Breast epithelium (tissue), 3 donors: ENCODE data around the gene BRSK1.

Experiments
- POLR2A ChIP-seq: fragments of 450-650 bp; IDR thresholded peaks from one replicate; pipeline ENCODE4 v1.6.1; 2016; ENCODE audit warnings: antibody characterized with exemption, mild to moderate bottlenecking, moderate library complexity
- TF ChIP-seq, protein P1 (sequence below), 3 donors: fragments of 450-650 bp; IDR thresholded peaks; one replicate each; pipeline ENCODE4 v1.5.1; 2016 to 2017; ENCODE audit warnings: antibody characterized with exemption in 3 of 3, mild to moderate bottlenecking in 3 of 3, moderate library complexity in 3 of 3

- TF ChIP-seq POLR2A: no peak
- TF ChIP-seq, protein P1, sequence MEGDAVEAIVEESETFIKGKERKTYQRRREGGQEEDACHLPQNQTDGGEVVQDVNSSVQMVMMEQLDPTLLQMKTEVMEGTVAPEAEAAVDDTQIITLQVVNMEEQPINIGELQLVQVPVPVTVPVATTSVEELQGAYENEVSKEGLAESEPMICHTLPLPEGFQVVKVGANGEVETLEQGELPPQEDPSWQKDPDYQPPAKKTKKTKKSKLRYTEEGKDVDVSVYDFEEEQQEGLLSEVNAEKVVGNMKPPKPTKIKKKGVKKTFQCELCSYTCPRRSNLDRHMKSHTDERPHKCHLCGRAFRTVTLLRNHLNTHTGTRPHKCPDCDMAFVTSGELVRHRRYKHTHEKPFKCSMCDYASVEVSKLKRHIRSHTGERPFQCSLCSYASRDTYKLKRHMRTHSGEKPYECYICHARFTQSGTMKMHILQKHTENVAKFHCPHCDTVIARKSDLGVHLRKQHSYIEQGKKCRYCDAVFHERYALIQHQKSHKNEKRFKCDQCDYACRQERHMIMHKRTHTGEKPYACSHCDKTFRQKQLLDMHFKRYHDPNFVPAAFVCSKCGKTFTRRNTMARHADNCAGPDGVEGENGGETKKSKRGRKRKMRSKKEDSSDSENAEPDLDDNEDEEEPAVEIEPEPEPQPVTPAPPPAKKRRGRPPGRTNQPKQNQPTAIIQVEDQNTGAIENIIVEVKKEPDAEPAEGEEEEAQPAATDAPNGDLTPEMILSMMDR (IDR thresholded peaks at IDR 0.05): no peak
Measured at GRCh38 chr19:55283548-55284377, at the start of gene BRSK1.
